C4-2B (cell line): ENCODE results near the gene HOXB2.

Source experiments
- H3K27ac ChIP-seq: fragments of 450-650 bp; 2 replicates; pipeline ENCODE4 v1.5.1; 2017
- CTCF ChIP-seq: fragments of 450-650 bp; conservative IDR thresholded peaks from 2 replicates; pipeline ENCODE4 v1.5.1; 2017; ENCODE audit warnings: mild to moderate bottlenecking
- ZFX ChIP-seq: fragments of 450-650 bp; IDR thresholded peaks from 2 replicates; pipeline ENCODE4 v1.6.1; 2017

The HOXB2 gene

GRCh38 chr17:48574505-48575065 lies 29.7 kb upstream of the HOXB2 start:
- H3K27ac ChIP-seq: no peak overlapping the region
- TF ChIP-seq ZFX (no peak), CTCF (no peak)

GRCh38 chr17:48571826-48572417 lies 27.0 kb upstream of the HOXB2 start:
- TF ChIP-seq ZFX: no peak
- no peak for TF ChIP-seq CTCF
- H3K27ac ChIP-seq: no peak overlapping the region

GRCh38 chr17:48571024-48571818 lies 26.3 kb upstream of the HOXB2 start:
- TF ChIP-seq CTCF (no peak), ZFX (no peak)
- no peak overlapping the region for H3K27ac ChIP-seq

GRCh38 chr17:48570325-48571023 lies 25.6 kb upstream of the HOXB2 start:
- TF ChIP-seq ZFX (no peak), CTCF (no peak)
- H3K27ac ChIP-seq: no peak overlapping the region

- no peak overlapping the region for H3K27ac ChIP-seq
These were observed 24.9 kb upstream of the HOXB2 start for GRCh38 chr17:48569674-48570324.

GRCh38 chr17:48569240-48569582 lies 24.3 kb upstream of the HOXB2 start:
- no peak overlapping the region for H3K27ac ChIP-seq
- TF ChIP-seq CTCF: no peak
- no peak for TF ChIP-seq ZFX

More at GRCh38 chr17:48569674-48570324, 24.9 kb upstream of the HOXB2 start:
- no peak for TF ChIP-seq CTCF
- TF ChIP-seq ZFX: no peak
